Activated CD4-positive, alpha-beta memory T cell treated with anti-CD3 and anti-CD28 coated beads, Interleukin-2, amount 10 ng/mL, durations not matched to agents 7 days and 5 days (primary cell): ENCODE measurements around the gene DHRS13. TPM values are rescaled to one million over a fixed set of nuclear protein-coding genes. Genes with fewer than 3 reads are reported as not detected.
A peak's percentile ranks its signal among the peaks of the same experiment; 100 is the strongest.
"Not testable (repeated sequence)": the region's sequence is repeated elsewhere in the genome, so short reads cannot be mapped to it uniquely, and the experiment has no call there.

Source experiments
- CTCF ChIA-PET: fragments of 350-600 bp; sonication (Branson Sonifier 250); formaldehyde crosslinking; loops from one replicate; lab custom pipeline; 2021; ENCODE audit warnings: antibody characterized with exemption, inconsistent platforms; lab: Charles Lee
- POLR2A ChIA-PET: fragments of 350-600 bp; sonication (Branson Sonifier 250); formaldehyde crosslinking; loops from one replicate; lab custom pipeline; 2021; ENCODE audit warnings: antibody characterized with exemption; lab: Charles Lee
- DNase-seq: peaks from one replicate; pipeline ENCODE4 v3.0.0-alpha.2; 2020
- H3K27ac Mint-ChIP-seq: one replicate; pipeline ENCODE4 v1.8.0; 2021; ENCODE audit warnings: mild to moderate bottlenecking, mixed read lengths
- H3K27me3 Mint-ChIP-seq: one replicate; pipeline ENCODE4 v1.8.0; 2021; ENCODE audit warnings: mixed read lengths
- H3K36me3 Mint-ChIP-seq: one replicate; pipeline ENCODE4 v1.8.0; 2021; ENCODE audit warnings: low read depth, mixed read lengths
- H3K4me1 Mint-ChIP-seq: one replicate; pipeline ENCODE4 v1.8.0; 2021; ENCODE audit warnings: mixed read lengths
- H3K4me3 Mint-ChIP-seq: one replicate; pipeline ENCODE4 v1.8.0; 2021; ENCODE audit warnings: mild to moderate bottlenecking, mixed read lengths
- H3K9me3 Mint-ChIP-seq: one replicate; pipeline ENCODE4 v1.8.0; 2021; ENCODE audit warnings: mixed read lengths
- total RNA-seq, 2 experiments: library from RNA; stranded (reverse); gene quantifications; one replicate each; pipeline ENCODE4 v1.2.3, GENCODE V29; 2021

The DHRS13 gene
- total RNA-seq, 2 experiments from 2014 or later: 25.2 to 25.7 TPM

GRCh38 chr17:28912281-28912937 is 9.5 kb upstream of the DHRS13 start:
- H3K4me1 Mint-ChIP-seq: peaks cover 8% of the 10 kb centered on the region
- H3K36me3 Mint-ChIP-seq: peaks cover 84% of the 10 kb centered on the region
- H3K27me3 Mint-ChIP-seq: no peaks in the 10 kb centered on the region
- CTCF ChIA-PET: interaction anchor here (1.2 to 1.4 kb wide), 3 partner anchors 40 to 149 kb away, joined by 5 to 6 read pairs (median 5); no protein-coding TSS in a partner anchor
- DNase-seq: no peak
- no peak overlapping the region for H3K4me3 Mint-ChIP-seq
- H3K9me3 Mint-ChIP-seq: no peaks in the 10 kb centered on the region
- H3K27ac Mint-ChIP-seq: no peak overlapping the region
- POLR2A ChIA-PET: interaction anchor here (1.1 to 1.5 kb wide), 4 partner anchors 13 to 184 kb away, joined by 3 to 5 read pairs (median 4); partner anchors contain the start of gene NEK8

DNA sequence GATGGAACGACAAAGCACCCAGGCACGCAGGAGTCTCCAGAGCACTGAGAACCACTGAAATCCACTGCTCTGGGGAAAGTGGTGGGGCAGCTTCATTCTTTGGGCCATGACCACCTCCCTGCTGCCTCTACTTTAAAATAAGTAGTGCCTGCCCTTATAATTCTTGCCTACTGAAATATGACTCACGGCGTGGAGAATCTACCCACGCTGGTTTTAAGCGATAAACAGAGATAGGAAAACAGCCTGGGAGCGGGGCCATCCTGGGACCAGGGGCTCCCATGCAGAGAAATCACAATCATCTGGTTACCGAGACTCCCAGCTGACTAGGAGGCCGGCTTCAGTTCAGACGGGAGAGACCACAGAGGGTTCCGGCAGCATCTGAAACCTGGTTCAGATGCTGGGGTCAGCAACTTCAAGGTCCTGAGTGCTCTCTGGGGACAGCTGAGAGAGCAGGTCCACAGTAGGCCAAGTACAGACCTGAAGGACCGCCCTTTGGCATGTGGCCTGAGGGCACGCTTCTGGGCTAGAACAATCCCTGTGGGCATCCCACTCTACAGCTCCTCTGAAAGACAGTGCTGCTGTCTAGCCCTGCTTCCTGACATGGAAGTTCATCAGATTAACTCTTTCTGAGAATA is 8.6 kb upstream of the DHRS13 start:
- POLR2A ChIA-PET: interaction anchor here (1.1 to 1.7 kb wide), 3 partner anchors 26 to 38 kb away, joined by 3 to 4 read pairs (median 3); no protein-coding TSS in a partner anchor
- Mint-ChIP-seq H3K9me3 (no peaks in the 10 kb centered on the region), H3K27me3 (no peaks in the 10 kb centered on the region), H3K4me3 (no peak overlapping the region), H3K4me1 (peaks cover 8% of the 10 kb centered on the region), H3K27ac (no peak overlapping the region), H3K36me3 (peaks cover 83% of the 10 kb centered on the region)
- DNase-seq: no peak
- CTCF ChIA-PET: interaction anchor here (0.6 to 1.7 kb wide), 4 partner anchors 37 to 183 kb away, joined by 3 to 6 read pairs (median 5); partner anchors contain the start of gene NEK8

DNA sequence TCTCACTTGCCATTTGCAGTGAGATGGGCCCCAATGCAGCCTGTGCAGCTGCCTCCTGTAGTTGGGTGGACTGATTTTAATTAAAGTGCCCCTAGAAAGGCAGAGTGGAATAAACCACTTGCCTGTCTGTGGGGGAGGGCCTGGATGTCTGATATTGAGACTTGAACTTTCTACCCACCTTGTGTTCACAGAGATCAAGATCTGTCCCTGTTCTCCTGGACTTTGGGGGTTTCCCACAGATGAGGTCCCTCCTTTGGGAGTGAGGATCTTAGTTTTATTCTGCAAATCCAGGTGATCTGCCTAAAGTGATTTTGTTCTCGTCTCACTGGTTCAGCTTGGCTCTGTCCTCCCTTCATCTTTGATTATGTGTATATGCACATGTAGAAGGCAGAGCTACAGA is 7.7 kb upstream of the DHRS13 start:
- no peak for DNase-seq
- H3K36me3 Mint-ChIP-seq: peaks cover 80% of the 10 kb centered on the region
- CTCF ChIA-PET: interaction anchor here (0.6 to 1.7 kb wide), 5 partner anchors 16 to 182 kb away, joined by 3 to 5 read pairs (median 4); partner anchors contain the start of gene NEK8
- H3K27ac Mint-ChIP-seq: no peak overlapping the region
- H3K4me3 Mint-ChIP-seq: no peak overlapping the region
- peaks cover 6% of the 10 kb centered on the region for H3K4me1 Mint-ChIP-seq
- POLR2A ChIA-PET: interaction anchor here (1.7 kb wide), 1 partner anchor 39 kb away, joined by 4 read pairs; no protein-coding TSS in a partner anchor
- H3K27me3 Mint-ChIP-seq: no peaks in the 10 kb centered on the region
- no peaks in the 10 kb centered on the region for H3K9me3 Mint-ChIP-seq

GRCh38 chr17:28908640-28909167 is 5.8 kb upstream of the DHRS13 start:
- H3K27me3 Mint-ChIP-seq: no peaks in the 10 kb centered on the region
- H3K36me3 Mint-ChIP-seq: peaks cover 67% of the 10 kb centered on the region
- H3K27ac Mint-ChIP-seq: no peak overlapping the region
- no peak overlapping the region for H3K4me3 Mint-ChIP-seq
- H3K4me1 Mint-ChIP-seq: peaks cover 8% of the 10 kb centered on the region
- H3K9me3 Mint-ChIP-seq: no peaks in the 10 kb centered on the region
- POLR2A ChIA-PET: interaction anchor here (1.3 to 1.9 kb wide), 3 partner anchors 9 to 145 kb away, joined by 3 to 5 read pairs (median 4); no protein-coding TSS in a partner anchor
- CTCF ChIA-PET: interaction anchor here (0.7 to 2.9 kb wide), 6 partner anchors 9 to 159 kb away, joined by 3 to 13 read pairs (median 4); no protein-coding TSS in a partner anchor
- no peak for DNase-seq

DNA sequence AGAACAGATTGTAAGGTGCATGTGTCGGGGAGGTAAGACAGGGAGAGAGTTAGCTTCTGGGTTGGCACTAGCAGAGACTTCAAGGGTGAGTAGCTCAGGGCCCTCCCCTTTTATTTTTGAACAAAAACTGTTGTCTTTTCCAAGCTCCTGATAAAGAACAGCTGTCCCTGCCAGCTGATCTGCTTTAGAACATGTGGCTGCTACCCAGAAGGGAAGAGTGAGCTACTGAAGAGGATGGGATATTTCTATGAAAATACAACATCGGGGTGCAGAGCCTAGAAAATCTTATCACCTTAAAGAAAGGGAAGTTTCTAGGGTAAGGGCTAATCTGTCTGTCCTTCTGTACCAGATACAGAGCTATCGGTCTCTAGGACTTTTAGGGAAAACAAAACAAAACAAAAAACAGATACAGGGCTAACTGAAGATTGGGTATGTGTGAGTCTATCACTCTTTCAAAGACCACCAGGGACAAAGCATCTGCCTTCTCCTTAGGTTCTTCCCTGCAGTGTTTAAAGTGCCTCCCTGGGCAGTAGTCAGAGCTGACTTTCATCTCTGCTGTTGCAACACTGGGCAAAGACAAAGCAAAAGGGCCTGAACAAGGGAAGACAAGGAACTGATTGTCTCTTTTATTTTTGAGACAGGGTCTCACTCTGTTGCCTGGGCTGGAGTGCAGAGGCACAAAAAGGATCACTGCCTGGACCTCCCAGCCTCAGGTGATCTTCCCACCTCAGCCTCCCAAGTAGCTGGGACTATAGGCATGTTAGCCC is 5.0 kb upstream of the DHRS13 start:
- H3K27ac Mint-ChIP-seq: no peak overlapping the region
- no peak for DNase-seq
- peaks cover 59% of the 10 kb centered on the region for H3K36me3 Mint-ChIP-seq
- no peak overlapping the region for H3K4me3 Mint-ChIP-seq
- no peaks in the 10 kb centered on the region for H3K9me3 Mint-ChIP-seq
- H3K4me1 Mint-ChIP-seq: peaks cover 13% of the 10 kb centered on the region
- ChIA-PET POLR2A (interaction anchor here (0.8 to 1.9 kb wide), 9 partner anchors 10 to 182 kb away, joined by 3 to 5 read pairs (median 3); partner anchors contain the start of genes FLOT2 and TLCD1), CTCF (interaction anchor here (0.7 to 2.9 kb wide), 5 partner anchors 11 to 158 kb away, joined by 3 to 13 read pairs (median 4); no protein-coding TSS in a partner anchor)
- H3K27me3 Mint-ChIP-seq: no peaks in the 10 kb centered on the region

DNA sequence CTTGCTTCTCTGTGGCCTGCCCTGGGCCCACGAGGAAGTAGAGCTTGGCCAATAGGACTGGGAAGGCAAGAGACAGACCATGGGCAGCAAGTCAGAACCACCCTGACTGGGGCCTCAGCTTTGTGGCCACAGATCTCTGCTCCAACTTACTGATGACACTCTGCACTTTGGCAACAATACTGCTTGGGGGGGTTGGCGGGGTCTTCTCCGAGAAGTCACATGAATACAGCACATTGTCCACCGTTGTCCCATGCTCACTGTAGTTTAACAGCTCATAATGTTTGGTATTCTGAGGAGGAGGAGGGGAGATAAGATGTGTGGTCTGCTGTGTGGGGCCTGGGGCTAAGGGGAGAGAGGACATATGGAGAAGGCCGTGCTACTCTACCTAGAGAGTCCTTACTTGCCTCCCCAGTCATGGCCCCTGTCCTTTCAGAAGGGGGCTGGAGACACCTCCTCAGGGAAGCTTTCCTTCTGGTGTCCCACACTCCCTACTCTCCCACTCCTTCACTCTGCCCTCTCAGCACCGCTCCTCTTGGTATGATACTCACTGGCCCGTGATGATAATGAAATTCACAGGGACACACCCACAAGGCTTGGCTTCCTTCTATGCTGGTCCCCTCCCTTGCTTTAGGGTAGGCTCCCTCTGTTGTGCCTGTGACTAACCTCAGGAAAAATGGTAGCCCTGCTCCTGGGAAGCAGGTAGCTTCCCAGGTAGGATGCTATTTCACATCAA is 4.0 kb upstream of the DHRS13 start:
- POLR2A ChIA-PET: interaction anchor here (0.8 to 1.4 kb wide), 5 partner anchors 9 to 181 kb away, joined by 3 to 4 read pairs (median 3); partner anchors contain the start of genes FLOT2 and TLCD1
- Mint-ChIP-seq H3K4me1 (peaks cover 17% of the 10 kb centered on the region), H3K9me3 (no peaks in the 10 kb centered on the region), H3K4me3 (no peak overlapping the region), H3K27me3 (no peaks in the 10 kb centered on the region), H3K36me3 (peaks cover 53% of the 10 kb centered on the region), H3K27ac (no peak overlapping the region)
- DNase-seq: no peak
- CTCF ChIA-PET: interaction anchor here (0.5 to 2.9 kb wide), 4 partner anchors 10 to 142 kb away, joined by 3 to 13 read pairs (median 4); no protein-coding TSS in a partner anchor

GRCh38 chr17:28906276-28906675 is 3.4 kb upstream of the DHRS13 start:
- POLR2A ChIA-PET: no interaction called here
- H3K36me3 Mint-ChIP-seq: peaks cover 51% of the 10 kb centered on the region

DNA sequence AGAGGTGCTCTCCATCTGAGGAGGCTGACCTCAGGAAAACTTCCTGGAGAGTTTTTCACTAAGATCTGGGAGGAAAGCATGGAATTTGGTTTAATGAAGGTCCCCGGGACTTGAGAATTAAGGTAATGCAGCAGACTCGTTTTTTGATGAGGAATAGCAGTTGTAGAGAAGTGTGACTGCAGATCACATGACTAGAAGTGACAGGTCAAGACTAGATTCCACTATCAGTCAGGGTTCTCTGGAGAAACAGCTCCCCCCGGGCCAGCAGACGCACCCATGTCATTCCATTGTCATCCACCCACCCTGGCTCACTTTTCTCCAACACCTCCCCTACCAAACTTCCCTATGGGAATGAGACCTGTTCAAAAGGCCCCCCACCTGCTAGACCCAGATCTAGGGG is 1.9 kb upstream of the DHRS13 start:
- Mint-ChIP-seq H3K36me3 (peaks cover 46% of the 10 kb centered on the region), H3K4me3 (no peak overlapping the region), H3K27me3 (no peaks in the 10 kb centered on the region), H3K27ac (no peak overlapping the region), H3K4me1 (peaks cover 32% of the 10 kb centered on the region), H3K9me3 (no peaks in the 10 kb centered on the region)
- DNase-seq: no peak
- POLR2A ChIA-PET: no interaction called here
- CTCF ChIA-PET: no interaction called here

More at GRCh38 chr17:28906276-28906675, 3.4 kb upstream of the DHRS13 start:
- Mint-ChIP-seq H3K9me3 (no peaks in the 10 kb centered on the region), H3K4me3 (no peak overlapping the region), H3K4me1 (peaks cover 23% of the 10 kb centered on the region), H3K27me3 (no peaks in the 10 kb centered on the region), H3K27ac (no peak overlapping the region)
- DNase-seq: no peak
- CTCF ChIA-PET: interaction anchor here (0.5 to 2.9 kb wide), 2 partner anchors 40 to 142 kb away, joined by 3 to 13 read pairs; no protein-coding TSS in a partner anchor

GRCh38 chr17:28903546-28903841 is 615 bp upstream of the DHRS13 start:
- ChIA-PET POLR2A (interaction anchor here (1.1 to 4.4 kb wide), 4 partner anchors 11 to 176 kb away, joined by 5 to 39 read pairs (median 18); partner anchors contain the start of gene TLCD1), CTCF (interaction anchor here (0.5 to 5.0 kb wide), 12 partner anchors 8 to 176 kb away, joined by 3 to 37 read pairs (median 8); partner anchors contain the start of genes FAM222B, NEK8, PHF12 and TLCD1)
- not testable (repeated sequence) for H3K9me3 Mint-ChIP-seq, DNase-seq, H3K27me3 Mint-ChIP-seq
- peaks cover 48% of the 10 kb centered on the region for H3K36me3 Mint-ChIP-seq
- peak overlapping the region; percentile 79 for H3K4me3 Mint-ChIP-seq
- peaks cover 44% of the 10 kb centered on the region for H3K4me1 Mint-ChIP-seq
- peak overlapping the region; percentile 38 for H3K27ac Mint-ChIP-seq

GRCh38 chr17:28901866-28902818 is 737 bp downstream of the DHRS13 start:
- H3K9me3 Mint-ChIP-seq: no peaks in the 10 kb centered on the region
- DNase-seq: peak; percentile 58
- H3K36me3 Mint-ChIP-seq: peaks cover 50% of the 10 kb centered on the region
- H3K4me3 Mint-ChIP-seq: peak overlapping the region; percentile 79
- ChIA-PET CTCF (interaction anchor here (0.7 to 5.0 kb wide), 21 partner anchors 9 to 255 kb away, joined by 3 to 37 read pairs (median 4); partner anchors contain the start of genes FAM222B, NEK8, PHF12 and SDF2), POLR2A (interaction anchor here (0.7 to 4.4 kb wide), 17 partner anchors 10 to 392 kb away, joined by 3 to 39 read pairs (median 4); partner anchors contain the start of genes BLTP2, FAM222B, NUFIP2 and PHF12)
- no peaks in the 10 kb centered on the region for H3K27me3 Mint-ChIP-seq
- H3K4me1 Mint-ChIP-seq: peaks cover 53% of the 10 kb centered on the region
- peak overlapping the region; percentile 78 for H3K27ac Mint-ChIP-seq
